Measurements from ENCODE around the gene NUDT22.
A peak's percentile ranks its signal among the peaks of the same experiment; 100 is the strongest.

The NUDT22 gene

GRCh38 chr11:64225608-64226506, at the start of gene NUDT22, which contains the start of gene TRPT1:
NUDT22 (plus strand) TSS chr11:64226274; CDS start chr11:64226653, 379 bp downstream.
TRPT1 (minus strand) TSS chr11:64226186; CDS start chr11:64225860, 326 bp downstream.
- peak; percentile 78 to 90 (median 82) for DNase-seq

GRCh38 chr11:64176751-64177150, 49.3 kb upstream of the NUDT22 start:
- DNase-seq = no peak

- no peak for DNase-seq
Measured at GRCh38 chr11:64178203-64178602, 47.9 kb upstream of the NUDT22 start.

GRCh38 chr11:64178951-64179639, 47.0 kb upstream of the NUDT22 start:
- no peak for DNase-seq

GRCh38 chr11:64180891-64181290, 45.2 kb upstream of the NUDT22 start:
- DNase-seq = no peak

- DNase-seq = peak in 1 of 4 experiments; percentile 26
Measured at GRCh38 chr11:64181506-64182411, 44.3 kb upstream of the NUDT22 start.

- no peak for DNase-seq
Measured at GRCh38 chr11:64183890-64184289, 42.2 kb upstream of the NUDT22 start.

- DNase-seq = peak in 1 of 4 experiments; percentile 53
Measured at GRCh38 chr11:64185175-64185692, 40.8 kb upstream of the NUDT22 start.

- peak; percentile 99 to 100 (median 100) for DNase-seq
Measured at GRCh38 chr11:64185693-64186491, 40.2 kb upstream of the NUDT22 start, which contains the start of gene STIP1. STIP1 (plus strand) TSS chr11:64186171; CDS start chr11:64186262, 91 bp downstream.

- peak in 1 of 4 experiments; percentile 9 for DNase-seq
Measured at GRCh38 chr11:64186492-64187165, 39.4 kb upstream of the NUDT22 start.

GRCh38 chr11:64192434-64192833, 33.6 kb upstream of the NUDT22 start:
- no peak for DNase-seq

GRCh38 chr11:64196626-64197025, 29.4 kb upstream of the NUDT22 start:
- DNase-seq = no peak

GRCh38 chr11:64198511-64198910, 27.6 kb upstream of the NUDT22 start:
- no peak for DNase-seq

GRCh38 chr11:64201543-64201942, 24.5 kb upstream of the NUDT22 start:
- no peak for DNase-seq

- no peak for DNase-seq
Measured at GRCh38 chr11:64202992-64203391, 23.1 kb upstream of the NUDT22 start.

GRCh38 chr11:64203421-64204079, 22.5 kb upstream of the NUDT22 start:
- no peak for DNase-seq

GRCh38 chr11:64204080-64204440, 22.0 kb upstream of the NUDT22 start:
- no peak for DNase-seq

- DNase-seq = peak in 3 of 4 experiments; percentile 26 to 78 (median 66)
Measured at GRCh38 chr11:64204464-64204989, 21.5 kb upstream of the NUDT22 start.

- peak in 2 of 4 experiments; percentile 38 to 64 for DNase-seq
Measured at GRCh38 chr11:64206457-64207255, 19.4 kb upstream of the NUDT22 start, which contains the start of gene FERMT3. FERMT3 (plus strand) TSS chr11:64206721; CDS start chr11:64207365, 644 bp downstream.

Data from activated naive CD4-positive, alpha-beta T cell (primary cell).